ENCODE measurements around the gene GDA. TPM values are rescaled to one million over a fixed set of nuclear protein-coding genes. Genes with fewer than 3 reads are reported as not detected.

The GDA gene
- total and polyA plus RNA-seq, 4 donors: 0.04 to 1.5 (median 0.63) TPM

GRCh38 chr9:72294936-72295335 lies 145.7 kb downstream of the GDA start:
- 42 to 51% methylated on average over 7 of the region's 7 CpGs for WGBS, 2 donors
- TF ChIP-seq CTCF (IDR thresholded peaks at IDR 0.05; ENCODE audit: control extremely low read depth, extremely low read depth): no peak

DNA sequence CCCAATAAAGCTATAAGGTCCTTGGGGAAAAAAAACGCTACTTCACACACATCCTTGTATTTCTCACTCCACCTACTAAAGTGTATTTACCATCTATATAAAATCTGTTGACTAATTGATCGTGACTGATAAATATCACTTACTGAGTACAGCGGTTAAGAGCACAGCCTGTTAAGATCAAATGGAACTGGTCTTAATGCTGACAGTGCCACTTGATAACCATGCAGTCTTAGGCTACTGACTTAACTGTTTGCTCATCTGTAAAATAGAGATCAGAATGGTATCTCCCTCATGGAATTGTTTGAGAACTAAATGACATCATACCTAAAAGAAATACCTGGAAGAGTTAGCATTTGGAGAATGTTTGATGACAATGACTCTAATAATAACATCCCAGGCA lies 148.3 kb downstream of the GDA start:
- WGBS, 2 donors: 76 to 88% methylated on average over 3 of the region's 3 CpGs

More at GRCh38 chr9:72294936-72295335, 145.7 kb downstream of the GDA start:
- H3K4me3 ChIP-seq: no peak overlapping the region
- H3K9me3 ChIP-seq (ENCODE audit: control insufficient read depth in 4 of 4, insufficient read depth in 3 of 4, low read length in 3 of 4): no peaks in the 10 kb centered on the region
- ATAC-seq (ENCODE audit: insufficient read depth, low FRiP score) (peak; percentile 35), DNase-seq (peak in 1 of 3 donors; percentile 22)
- peak overlapping the region in 1 of 2 donors; percentile 32 for H3K9ac ChIP-seq (ENCODE audit: insufficient read depth in 1 of 2, low read length in 2 of 2)
- H3K36me3 ChIP-seq (ENCODE audit: control insufficient read depth in 4 of 4, insufficient read depth in 4 of 4, low read length in 4 of 4): no peaks in the 10 kb centered on the region
- peaks cover 0 to 11% (median 5%) of the 10 kb centered on the region in 5 donors for H3K4me1 ChIP-seq (ENCODE audit: control insufficient read depth in 5 of 5, insufficient read depth in 5 of 5, low read length in 5 of 5)
- no peaks in the 10 kb centered on the region for H3K27me3 ChIP-seq (ENCODE audit: control insufficient read depth in 3 of 3, insufficient read depth in 3 of 3, low read length in 2 of 3)
- H3K27ac ChIP-seq (ENCODE audit: low read depth in 1 of 2, low read length in 1 of 2): peak overlapping the region in 1 of 2 donors; percentile 9

GRCh38 chr9:72299017-72299603 lies 149.9 kb downstream of the GDA start:
- WGBS, 2 donors: 86 to 87% methylated on average over 8 of the region's 8 CpGs
- H3K9ac ChIP-seq (ENCODE audit: insufficient read depth in 1 of 2, low read length in 2 of 2): no peak overlapping the region
- H3K9me3 ChIP-seq (ENCODE audit: control insufficient read depth in 4 of 4, insufficient read depth in 3 of 4, low read length in 3 of 4): no peaks in the 10 kb centered on the region
- no peaks in the 10 kb centered on the region for H3K4me1 ChIP-seq (ENCODE audit: control insufficient read depth in 5 of 5, insufficient read depth in 5 of 5, low read length in 5 of 5)
- no peak overlapping the region for H3K4me3 ChIP-seq
- H3K27me3 ChIP-seq (ENCODE audit: control insufficient read depth in 3 of 3, insufficient read depth in 3 of 3, low read length in 2 of 3): no peaks in the 10 kb centered on the region
- no peak overlapping the region for H3K27ac ChIP-seq (ENCODE audit: low read depth in 1 of 2, low read length in 1 of 2)
- ATAC-seq (ENCODE audit: insufficient read depth, low FRiP score) (no peak), DNase-seq (no peak)
- no peak for TF ChIP-seq CTCF (IDR thresholded peaks at IDR 0.05; ENCODE audit: control extremely low read depth, extremely low read depth)
- H3K36me3 ChIP-seq (ENCODE audit: control insufficient read depth in 4 of 4, insufficient read depth in 4 of 4, low read length in 4 of 4): no peaks in the 10 kb centered on the region

More for the DNA sequence above, 148.3 kb downstream of the GDA start:
- no peaks in the 10 kb centered on the region for H3K9me3 ChIP-seq (ENCODE audit: control insufficient read depth in 4 of 4, insufficient read depth in 3 of 4, low read length in 3 of 4)
- no peak for TF ChIP-seq CTCF (IDR thresholded peaks at IDR 0.05; ENCODE audit: control extremely low read depth, extremely low read depth)
- peaks cover 0 to 8% (median 1%) of the 10 kb centered on the region in 5 donors for H3K4me1 ChIP-seq (ENCODE audit: control insufficient read depth in 5 of 5, insufficient read depth in 5 of 5, low read length in 5 of 5)
- no peaks in the 10 kb centered on the region for H3K27me3 ChIP-seq (ENCODE audit: control insufficient read depth in 3 of 3, insufficient read depth in 3 of 3, low read length in 2 of 3)
- no peak overlapping the region for H3K9ac ChIP-seq (ENCODE audit: insufficient read depth in 1 of 2, low read length in 2 of 2)
- ATAC-seq (ENCODE audit: insufficient read depth, low FRiP score) (no peak), DNase-seq (no peak)
- no peak overlapping the region for H3K27ac ChIP-seq (ENCODE audit: low read depth in 1 of 2, low read length in 1 of 2)
- no peaks in the 10 kb centered on the region for H3K36me3 ChIP-seq (ENCODE audit: control insufficient read depth in 4 of 4, insufficient read depth in 4 of 4, low read length in 4 of 4)
- H3K4me3 ChIP-seq: no peak overlapping the region

- Histone ChIP-seq H3K4me3 (no peak overlapping the region), H3K9ac (ENCODE audit: insufficient read depth in 1 of 2, low read length in 2 of 2) (no peak overlapping the region), H3K9me3 (ENCODE audit: control insufficient read depth in 4 of 4, insufficient read depth in 3 of 4, low read length in 3 of 4) (no peaks in the 10 kb centered on the region), H3K36me3 (ENCODE audit: control insufficient read depth in 4 of 4, insufficient read depth in 4 of 4, low read length in 4 of 4) (no peaks in the 10 kb centered on the region), H3K27me3 (ENCODE audit: control insufficient read depth in 3 of 3, insufficient read depth in 3 of 3, low read length in 2 of 3) (no peaks in the 10 kb centered on the region), H3K27ac (ENCODE audit: low read depth in 1 of 2, low read length in 1 of 2) (no peak overlapping the region), H3K4me1 (ENCODE audit: control insufficient read depth in 5 of 5, insufficient read depth in 5 of 5, low read length in 5 of 5) (peaks cover 2 to 8% (median 3%) of the 10 kb centered on the region in 5 donors)
- DNase-seq (no peak), ATAC-seq (ENCODE audit: insufficient read depth, low FRiP score) (no peak)
- WGBS, 2 donors: 94 to 96% methylated on average over 4 of the region's 4 CpGs
- TF ChIP-seq CTCF (IDR thresholded peaks at IDR 0.05; ENCODE audit: control extremely low read depth, extremely low read depth): no peak
Measured at GRCh38 chr9:72300873-72301272, 151.6 kb downstream of the GDA start.
